Umbilical cord (tissue), 2 donors: ENCODE measurements around the gene P2RX4. TPM values are rescaled to one million over a fixed set of nuclear protein-coding genes. Genes with fewer than 3 reads are reported as not detected.
A peak's percentile ranks its signal among the peaks of the same experiment; 100 is the strongest.
"Not testable (repeated sequence)": the region's sequence is repeated elsewhere in the genome, so short reads cannot be mapped to it uniquely, and the experiment has no call there.

Experiments
- DNase-seq: peaks from one replicate; pipeline ENCODE4 v3.0.0-alpha.2; 2015; ENCODE audit warnings: low spot score
- total RNA-seq: library from RNA; depleted of rRNA; stranded (reverse); fragments of >200 nt; gene quantifications from one replicate; pipeline ENCODE4 v1.2.3, GENCODE V29; 2014; ENCODE audit warnings: low replicate concordance; ENCODE audit not compliant: insufficient read depth

The P2RX4 gene
- total RNA-seq, 1 donor from 2014 or later: 36.1 TPM

DNA sequence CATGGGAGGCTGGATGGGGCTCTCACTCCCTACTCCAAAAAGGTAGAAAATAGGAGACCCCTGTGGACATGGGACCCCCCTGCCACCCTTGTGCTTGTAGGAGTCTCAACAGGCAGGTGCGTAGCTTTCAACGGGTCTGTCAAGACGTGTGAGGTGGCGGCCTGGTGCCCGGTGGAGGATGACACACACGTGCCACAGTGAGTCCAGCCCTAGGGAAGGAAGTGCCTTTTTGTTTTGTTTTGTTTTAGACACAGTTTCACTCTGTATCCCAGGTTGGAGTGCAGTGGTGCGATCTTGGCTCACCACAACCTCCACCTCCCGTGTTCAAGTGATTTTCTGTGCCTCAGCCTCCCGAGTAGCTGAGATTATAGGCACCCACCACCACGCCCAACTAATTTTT, 12.9 kb downstream of the P2RX4 start:
- DNase-seq: no peak

DNA sequence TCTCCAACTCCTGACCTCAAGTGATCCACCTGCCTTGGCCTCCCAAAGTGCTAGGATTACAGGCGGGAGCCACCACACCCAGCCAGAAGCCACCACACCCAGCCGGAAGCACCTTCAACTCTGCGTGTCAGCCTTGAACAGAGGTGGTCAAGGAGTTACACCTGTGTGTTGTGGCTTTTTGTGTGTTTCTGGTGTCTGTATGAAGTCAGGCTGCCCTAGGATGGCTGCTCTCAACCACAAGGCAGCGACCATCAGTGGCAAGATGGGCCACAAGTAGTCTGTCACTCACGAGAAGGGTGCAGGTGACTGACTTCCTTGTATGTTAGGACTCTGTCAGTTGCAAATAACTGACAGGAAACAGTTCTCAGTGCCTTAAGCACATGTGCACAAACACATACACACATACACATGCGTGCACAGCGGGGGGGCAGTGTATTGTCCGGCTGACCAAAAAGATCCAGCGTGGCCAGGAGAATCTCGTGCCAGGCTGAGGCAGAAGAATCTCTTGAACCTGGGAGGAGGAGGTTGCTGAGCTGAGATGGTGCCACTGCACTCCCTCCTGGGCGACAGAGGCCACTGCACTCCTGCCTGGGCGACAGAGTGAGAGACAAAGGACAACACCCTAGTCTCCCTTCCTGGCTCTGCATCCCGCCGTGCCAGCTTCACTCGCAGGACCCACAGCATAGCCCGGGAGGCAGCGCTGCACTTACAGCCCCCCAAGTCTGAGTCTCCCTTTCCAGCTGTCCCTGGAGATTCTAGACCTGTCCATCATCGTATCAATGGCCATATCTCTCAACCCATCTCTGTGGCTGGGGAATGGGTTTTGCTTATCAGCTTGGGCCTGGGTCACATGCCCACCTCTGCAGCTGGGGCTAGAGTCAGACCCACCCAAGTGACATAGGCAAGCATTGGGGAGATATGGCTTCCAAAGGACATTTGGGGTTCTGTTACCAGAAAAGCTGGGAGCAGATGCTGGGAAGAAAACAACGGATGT, 13.7 kb downstream of the P2RX4 start:
- no peak for DNase-seq

DNA sequence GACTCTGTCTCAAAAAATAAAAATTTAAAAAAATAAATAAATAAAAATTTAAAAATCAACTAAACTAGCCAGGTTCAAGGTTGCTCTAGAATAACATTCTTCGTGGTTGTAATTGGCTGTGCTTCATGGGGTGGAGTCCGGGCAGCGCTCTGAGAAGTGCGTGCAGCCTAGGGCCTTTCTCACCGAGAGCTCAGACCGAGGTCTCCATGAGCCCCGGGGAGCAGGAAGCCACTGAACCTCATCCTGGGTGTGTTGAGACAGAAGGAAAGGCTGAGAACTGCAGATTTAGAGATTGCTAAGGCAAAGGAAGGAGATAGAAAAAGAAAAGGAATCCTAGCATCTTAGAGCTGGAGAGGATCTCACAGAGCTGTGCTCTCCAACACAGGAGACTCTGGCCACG, 14.7 kb downstream of the P2RX4 start:
- no peak for DNase-seq

DNA sequence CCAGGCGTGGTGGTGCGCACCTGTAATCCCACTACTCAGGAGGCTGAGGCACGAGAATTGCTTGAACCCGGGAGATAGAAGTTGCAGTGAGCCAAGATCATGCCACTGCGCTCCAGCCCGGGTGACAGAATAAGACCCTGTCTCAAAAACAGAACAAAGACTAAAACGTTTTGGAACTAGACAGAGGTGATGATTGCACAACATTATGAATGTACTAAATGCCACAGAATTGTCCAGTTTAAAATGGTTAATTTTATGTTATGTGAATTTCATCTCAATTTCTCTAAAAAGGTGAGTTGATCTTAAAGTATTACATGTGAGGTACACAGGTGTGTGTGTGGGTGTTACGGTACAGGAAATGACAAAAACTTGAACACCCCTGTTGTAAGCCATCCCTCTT, 16.5 kb downstream of the P2RX4 start:
- no peak for DNase-seq

DNA sequence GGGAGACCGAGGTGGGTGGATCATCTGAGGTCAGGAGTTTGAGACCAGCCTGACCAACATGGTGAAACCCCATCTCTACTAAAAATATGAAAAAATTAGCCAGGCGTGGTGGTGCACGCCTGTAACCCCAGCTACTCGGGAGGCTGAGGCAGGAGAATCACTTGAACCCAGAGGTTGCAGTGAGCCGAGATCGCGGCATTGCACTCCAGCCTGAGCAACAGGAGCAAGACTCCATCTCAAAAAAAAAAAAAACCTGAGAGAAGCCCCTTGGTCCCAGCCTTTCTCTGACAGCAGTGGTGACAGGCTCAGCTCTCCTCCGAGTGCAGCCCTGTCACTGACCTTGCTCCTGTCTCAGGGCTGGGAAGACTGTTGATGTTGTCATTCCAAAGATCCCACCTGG, 16.9 kb downstream of the P2RX4 start:
- DNase-seq: not testable (repeated sequence)

DNA sequence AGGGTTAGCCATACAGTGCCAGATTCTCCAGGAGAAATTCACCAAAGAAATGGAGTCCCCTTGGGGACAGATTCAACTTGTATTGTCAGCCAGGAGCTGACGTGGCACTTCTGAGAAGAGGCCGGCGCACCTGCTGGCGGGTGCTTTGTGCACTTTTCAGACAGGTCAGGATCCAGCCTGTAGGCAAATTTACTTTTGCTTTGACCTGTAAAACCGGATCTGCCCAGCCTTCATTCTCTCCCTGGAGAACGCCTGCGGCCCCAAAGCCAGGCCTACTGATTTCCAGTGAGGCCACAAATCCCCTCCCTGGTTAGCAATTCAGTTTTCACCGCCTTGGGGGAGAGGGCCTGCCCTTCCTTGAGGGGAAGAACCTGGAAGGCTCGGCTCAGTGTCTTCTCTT, 17.4 kb downstream of the P2RX4 start:
- DNase-seq: peak; percentile 35

DNA sequence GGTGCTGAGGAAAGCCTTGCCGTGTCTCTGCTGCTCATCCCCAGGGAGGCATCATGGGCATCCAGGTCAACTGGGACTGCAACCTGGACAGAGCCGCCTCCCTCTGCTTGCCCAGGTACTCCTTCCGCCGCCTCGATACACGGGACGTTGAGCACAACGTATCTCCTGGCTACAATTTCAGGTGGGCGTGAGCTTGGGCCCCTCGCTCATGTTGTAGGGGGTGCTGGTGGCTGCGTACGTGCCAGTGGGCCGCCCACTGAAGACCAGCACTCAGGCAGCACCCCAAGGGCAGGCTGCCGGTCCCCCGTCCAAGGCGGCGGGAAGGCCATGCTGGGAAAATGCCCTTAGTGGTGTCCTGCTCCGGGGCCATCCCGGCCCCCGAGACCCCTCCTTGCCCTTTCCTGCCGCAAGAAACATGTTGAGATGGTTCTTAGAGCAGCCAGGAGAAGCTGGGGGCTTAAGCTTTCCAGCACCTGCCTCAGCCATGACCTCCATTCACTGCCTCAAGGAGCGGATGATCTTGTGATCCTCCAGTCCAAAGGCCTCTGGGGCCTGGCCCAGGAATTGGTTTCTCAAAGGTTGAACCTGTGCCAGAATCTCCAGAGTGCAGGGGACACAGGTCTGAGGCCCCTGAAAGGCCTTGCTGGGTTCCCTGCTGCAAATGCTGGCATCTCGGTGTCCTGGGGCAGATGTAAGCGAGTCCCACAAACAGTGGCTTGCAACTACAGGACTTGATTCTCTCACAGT, 19.2 kb downstream of the P2RX4 start:
- DNase-seq: no peak

DNA sequence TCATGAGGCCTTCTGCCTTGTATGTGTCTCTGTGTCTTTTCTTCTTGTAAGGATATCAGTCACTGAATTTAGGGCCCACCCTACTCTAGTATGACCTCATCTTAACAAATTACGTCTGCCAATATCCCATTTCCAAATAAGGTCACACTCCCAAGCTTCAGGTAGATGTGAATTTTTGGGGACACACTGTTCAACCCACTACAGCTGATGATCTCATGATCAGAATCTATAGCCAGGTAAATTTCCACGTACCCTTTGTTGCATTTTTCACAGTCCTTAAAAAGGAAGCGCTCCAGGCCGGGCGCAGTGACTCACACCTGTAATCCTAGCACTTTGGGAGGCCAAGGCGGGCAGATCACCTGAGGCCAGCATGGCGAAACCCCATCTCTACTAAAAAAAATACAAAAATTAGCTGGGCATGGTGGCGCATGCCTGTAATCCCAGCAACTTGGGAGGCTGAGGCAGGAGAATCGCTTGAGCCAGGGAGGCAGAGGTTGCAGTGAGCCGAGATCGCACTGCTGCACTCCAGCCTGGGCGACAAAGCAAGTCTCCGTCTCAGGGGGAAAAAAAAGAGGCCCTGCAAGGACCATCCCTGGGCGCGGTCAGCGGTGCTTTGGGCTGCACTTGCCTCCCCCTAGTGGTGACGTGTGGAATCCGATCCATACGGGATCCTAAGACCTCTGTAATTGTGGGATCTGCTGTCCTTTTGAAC, 20.1 kb downstream of the P2RX4 start:
- peak; percentile 63 for DNase-seq

DNA sequence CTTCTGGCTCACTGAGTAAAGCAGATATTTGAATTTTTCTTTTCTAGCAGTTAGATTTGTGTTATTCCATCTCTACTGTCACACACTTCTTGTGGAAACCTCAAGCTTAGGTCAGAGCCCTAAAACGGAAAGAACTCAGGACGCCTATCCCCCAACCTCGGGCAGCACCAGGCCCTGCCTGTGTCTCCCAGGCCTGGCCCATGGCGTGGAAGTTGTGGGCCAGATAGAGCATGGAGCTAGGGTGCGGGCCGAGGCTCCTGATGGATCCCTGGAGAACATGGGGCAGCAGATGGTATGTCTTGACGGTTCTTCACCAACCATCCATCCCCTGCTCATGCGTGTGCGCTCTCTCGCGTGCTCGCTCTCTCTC, 20.6 kb downstream of the P2RX4 start:
- no peak for DNase-seq

DNA sequence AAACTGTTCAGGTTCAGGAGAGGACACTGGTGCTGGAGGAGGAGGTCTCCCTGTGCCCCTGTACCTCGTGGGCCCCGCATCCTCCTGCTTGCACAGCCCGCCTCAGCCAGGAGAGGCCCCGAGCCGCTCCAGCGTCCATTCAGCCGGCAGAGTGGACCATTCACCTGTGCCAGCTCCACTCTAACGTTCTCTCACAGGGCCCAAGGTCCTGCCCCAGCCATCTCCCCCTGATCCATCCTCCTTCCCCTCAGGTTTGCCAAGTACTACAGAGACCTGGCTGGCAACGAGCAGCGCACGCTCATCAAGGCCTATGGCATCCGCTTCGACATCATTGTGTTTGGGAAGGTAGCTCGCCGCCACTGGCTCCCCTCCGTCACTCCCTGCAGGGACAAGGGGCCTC, 22.2 kb downstream of the P2RX4 start:
- DNase-seq: no peak

DNA sequence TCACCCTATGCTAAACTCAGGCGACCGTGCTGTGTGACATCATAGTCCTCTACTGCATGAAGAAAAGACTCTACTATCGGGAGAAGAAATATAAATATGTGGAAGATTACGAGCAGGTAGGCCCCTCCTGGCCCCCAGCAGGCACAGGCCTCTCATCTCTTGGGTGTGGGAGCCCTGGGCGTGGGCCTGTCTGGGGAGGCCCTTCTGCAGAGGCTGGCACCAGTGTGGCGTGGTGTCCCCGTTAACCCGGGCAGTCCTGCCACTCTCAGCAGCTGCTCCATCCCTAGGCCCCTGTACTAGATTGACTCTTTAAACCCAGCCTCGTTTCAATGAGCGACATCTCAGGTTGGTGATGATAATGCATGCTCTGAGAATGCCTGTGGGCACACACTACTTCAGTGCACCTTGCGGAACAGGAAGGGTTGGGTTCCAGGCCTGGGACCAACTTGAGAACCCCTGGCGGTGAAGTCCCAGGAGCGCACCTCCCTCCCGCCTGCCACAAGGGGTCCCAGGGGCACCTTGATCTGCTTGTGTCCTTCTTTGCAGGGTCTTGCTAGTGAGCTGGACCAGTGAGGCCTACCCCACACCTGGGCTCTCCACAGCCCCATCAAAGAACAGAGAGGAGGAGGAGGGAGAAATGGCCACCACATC, 23.2 kb downstream of the P2RX4 start:
- no peak for DNase-seq

DNA sequence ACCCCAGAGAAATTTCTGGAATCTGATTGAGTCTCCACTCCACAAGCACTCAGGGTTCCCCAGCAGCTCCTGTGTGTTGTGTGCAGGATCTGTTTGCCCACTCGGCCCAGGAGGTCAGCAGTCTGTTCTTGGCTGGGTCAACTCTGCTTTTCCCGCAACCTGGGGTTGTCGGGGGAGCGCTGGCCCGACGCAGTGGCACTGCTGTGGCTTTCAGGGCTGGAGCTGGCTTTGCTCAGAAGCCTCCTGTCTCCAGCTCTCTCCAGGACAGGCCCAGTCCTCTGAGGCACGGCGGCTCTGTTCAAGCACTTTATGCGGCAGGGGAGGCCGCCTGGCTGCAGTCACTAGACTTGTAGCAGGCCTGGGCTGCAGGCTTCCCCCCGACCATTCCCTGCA, 23.7 kb downstream of the P2RX4 start:
- no peak for DNase-seq

DNA sequence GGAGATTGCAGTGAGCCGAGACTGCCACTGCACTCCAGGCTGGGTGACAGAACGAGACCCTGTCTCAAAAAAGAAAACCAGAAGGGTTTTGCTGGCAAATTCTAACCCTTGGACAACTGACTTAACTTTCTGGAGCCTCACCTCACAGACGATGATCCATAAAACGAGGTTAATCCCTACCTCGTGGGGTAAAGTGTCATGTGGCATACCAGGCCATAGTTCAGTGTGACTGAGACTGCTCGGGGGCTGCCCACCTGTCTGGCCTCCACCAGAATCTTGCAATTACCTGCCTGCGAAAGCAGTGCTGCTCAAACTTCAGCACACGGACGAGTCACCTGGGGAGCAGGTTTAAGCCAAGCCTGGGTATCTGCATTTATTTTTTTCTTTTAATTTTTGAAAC, 26.8 kb downstream of the P2RX4 start:
- DNase-seq: no peak

DNA sequence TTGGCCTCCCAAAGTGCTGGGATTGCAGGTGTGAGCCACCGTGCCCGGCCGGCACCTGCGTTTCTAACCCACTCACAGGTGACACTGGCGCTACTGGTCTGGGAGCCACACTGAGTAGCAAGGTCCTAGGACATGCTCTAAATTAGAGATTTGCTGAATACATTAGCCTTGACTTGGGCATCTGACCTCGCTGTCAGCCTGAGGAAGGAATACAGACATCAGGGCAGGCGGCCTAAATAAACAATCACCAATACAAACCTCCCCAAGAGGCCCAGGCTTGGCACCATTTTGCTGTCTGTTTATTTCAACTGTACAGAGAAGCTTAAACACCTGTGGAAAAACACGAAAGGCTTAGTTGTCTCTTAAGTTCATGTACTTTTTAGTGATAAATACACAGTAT, 27.5 kb downstream of the P2RX4 start:
- no peak for DNase-seq

DNA sequence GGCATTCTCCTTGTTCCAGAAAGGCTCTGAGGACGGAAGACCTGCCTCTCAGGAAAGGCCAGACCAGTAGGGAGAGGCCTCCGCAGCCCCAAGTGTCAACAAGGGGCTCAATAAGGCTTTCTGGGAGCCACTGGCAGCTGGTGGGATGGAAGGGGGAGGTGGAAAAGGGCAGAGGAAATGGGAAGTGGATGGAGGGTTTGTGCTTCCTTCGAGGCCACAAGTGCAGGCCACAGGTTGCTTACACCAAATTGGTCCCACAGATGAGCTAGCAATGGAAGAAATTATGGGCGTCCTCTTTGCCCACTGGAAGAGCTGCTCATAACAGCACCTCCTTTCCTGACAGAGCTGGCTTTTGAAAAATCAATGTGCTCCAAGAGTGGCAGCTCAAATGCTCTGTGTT, 28.2 kb downstream of the P2RX4 start:
- no peak for DNase-seq

DNA sequence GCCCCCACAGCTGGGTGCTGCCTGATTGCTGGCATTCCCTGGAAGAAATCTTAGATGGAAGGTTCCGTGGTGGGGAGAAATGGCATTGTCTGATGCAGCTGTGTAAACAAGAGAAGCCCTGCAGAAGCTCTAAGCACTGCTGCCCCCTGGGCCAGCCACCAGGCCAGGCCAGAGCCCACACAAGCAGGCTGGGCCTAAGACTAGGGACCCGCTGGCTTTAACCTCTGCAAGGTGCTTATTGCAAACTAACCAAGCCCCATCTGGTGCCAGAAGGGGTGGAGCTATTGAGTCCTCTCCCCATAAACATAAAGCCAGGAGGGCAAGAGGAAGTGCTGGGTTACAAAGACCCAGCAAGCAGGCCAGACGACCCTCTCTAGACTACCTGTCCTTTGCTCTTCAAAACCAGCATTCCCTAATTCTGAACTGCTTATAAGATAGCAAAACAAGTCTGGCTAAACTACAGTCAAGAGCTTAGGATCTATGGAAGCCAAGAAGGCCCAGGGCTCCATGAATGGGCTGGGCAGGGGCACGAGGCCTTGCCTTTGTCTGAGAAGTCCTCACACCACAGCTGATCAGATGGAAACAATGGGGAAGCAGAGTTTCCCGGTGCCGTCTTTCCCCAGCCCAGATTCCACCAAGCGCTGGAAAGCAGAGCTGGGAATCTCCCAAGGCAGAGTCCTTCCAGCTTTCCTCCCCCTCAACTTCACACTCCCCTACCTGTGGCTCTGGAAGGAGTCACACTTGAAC, 28.8 kb downstream of the P2RX4 start:
- no peak for DNase-seq

DNA sequence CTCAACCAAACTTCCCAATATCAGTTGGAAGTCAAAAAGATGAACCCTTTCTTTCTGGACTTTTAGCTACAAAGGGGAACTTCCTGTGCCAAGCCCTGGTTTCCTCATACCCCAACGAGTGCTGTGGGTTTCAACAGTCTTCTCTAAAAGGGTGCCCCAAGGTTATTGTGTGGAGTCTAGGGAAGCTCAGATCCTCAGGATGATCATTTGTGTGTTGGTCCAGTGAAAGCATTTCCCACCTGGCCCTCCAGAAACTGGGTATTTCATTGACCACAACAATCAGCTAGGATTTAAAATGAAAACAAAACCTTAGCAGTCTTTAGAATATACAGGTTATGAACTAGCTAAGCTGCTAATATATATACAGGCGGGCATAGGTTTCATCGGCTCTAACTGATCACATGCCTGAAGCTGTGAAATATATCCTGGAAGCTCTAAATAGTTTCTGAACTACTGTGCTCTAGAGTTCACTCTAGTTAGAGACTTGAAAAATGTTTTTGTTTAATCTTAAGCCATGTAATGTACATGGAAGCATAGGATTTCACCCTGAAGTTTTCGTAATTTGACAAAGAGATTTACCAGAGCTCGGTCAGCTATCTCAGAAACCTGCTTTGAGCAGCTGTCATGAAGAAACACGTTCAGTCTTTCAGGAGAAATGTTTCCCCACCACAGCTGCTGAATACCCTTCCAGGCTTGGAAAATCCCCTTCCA, 29.6 kb downstream of the P2RX4 start:
- peak; percentile 68 for DNase-seq

DNA sequence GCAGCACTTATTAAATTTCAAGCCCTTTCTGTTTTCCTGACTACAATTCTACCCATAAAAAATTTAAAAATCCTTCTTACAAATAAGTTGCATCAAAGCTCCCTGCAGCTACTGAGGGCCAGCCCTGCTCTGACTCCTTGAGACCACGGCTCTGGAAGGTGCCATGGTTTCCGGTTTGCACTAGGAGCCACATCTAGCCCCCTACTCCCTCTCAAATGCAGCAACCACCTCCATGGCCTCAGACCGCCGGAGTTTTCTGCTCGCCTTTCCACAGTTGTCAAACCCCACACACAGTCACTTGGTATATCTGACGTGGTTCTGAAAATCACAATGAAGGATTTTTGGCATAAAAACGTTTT, 30.1 kb downstream of the P2RX4 start:
- DNase-seq: no peak

DNA sequence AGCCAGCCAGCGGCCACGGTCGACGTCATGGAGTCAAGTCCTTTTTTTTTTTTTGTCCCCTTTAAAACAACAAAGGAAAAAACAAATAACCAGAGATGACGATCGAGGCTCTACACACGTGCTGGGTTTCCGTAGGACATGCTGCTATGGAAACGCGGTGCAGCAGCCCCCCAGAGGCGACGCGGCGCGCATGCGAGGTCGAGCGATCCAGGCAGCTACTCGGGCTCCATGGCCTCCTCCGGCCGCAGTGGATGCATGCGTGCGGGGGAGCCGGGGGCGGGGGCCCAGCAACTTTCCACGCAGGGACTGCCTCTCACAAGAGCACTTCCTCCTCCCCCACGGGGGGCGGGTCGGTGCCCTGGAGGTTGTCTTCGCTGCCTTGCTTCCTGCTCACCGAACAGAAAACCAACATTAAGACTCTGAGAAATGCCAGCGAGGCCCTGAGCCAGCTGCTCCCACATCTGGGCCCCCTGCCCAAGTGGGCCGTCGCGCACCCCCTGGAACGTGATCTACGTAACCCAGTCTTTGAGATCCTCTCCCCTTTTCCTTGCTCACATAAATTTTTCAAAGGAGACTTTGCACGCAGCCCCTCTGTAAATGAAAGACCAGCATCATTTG, 30.7 kb downstream of the P2RX4 start:
- DNase-seq: peak; percentile 73
